Fibroblast of skin of abdomen (primary cell): ENCODE data around the gene PCBD1.
A peak's percentile ranks its signal among the peaks of the same experiment; 100 is the strongest.
"Not testable (repeated sequence)": the region's sequence is repeated elsewhere in the genome, so short reads cannot be mapped to it uniquely, and the experiment has no call there.

ENCODE experiments used
- DNase-seq: peaks from one replicate; pipeline ENCODE4 v3.0.0-alpha.2; 2013

Gene PCBD1

DNA sequence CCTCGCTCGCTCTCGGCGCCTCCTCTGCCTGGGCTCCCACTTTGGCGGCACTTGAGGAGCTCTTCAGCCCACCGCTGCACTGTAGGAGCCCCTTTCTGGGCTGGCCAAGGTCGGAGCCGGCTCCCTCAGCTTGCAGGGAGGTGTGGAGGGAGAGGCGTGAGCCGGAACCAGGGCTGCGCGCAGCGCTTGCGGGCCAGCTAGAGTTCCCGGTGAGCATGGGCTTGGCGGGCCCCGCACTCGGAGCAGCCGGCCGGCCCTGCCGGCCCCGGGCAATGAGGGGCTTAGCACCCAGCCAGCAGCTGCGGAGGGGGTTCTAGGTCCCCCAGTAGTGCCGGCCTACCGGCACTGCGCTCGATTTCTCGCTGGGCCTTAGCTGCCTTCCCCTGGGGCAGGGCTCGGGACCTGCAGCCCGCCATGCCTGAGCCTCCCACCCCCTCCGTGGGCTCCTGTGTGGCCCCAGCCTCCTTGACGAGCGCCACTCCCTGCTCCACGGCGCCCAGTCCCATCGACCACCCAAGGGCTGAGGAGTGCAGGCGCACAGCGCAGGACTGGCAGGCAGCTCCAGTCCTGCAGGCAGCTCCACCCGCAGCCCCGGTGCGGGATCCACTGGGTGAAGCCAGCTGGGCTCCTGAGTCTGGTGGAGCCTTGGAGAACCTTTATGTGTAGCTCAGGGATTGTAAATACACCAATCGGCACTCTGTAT is 26.7 kb downstream of the PCBD1 start:
- DNase-seq: not testable (repeated sequence)

DNA sequence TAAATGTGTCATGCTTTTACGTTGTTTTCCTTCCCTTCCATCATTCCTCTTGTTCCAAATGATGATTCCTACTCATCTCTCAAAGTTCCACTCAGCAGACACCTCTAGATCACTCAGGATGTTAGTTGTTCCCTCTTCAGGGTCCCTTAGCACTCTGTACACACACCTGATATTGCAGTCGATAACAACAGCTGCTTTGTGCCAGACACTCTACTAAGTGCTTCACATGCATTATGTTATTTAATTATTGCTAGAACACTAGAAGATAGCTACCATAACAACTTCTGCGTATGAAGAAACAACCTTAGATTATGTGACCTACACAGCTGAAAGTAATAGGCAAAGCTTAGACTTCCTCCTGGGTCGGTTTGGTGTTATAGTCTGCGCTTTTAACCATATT is 29.6 kb downstream of the PCBD1 start:
- no peak for DNase-seq

DNA sequence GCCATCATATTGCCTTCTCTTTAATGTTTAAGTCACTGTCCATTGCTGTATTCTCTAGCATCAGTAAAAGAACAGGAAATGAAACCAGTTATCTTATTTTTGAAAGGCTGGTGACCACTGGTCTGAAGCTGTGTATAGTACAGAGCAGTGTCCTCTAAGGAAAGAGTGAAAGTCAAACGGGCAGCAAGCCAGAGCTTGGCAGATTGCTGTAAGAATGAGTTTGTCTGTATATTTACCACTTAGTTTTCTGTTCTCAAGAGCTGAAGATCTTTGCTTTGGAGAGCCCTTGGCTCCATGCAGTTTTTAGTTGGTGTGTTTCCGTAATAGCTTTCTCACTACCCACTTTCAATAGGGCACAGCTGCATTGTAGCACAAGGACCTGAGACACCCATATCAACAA is 31.9 kb downstream of the PCBD1 start:
- DNase-seq: no peak

DNA sequence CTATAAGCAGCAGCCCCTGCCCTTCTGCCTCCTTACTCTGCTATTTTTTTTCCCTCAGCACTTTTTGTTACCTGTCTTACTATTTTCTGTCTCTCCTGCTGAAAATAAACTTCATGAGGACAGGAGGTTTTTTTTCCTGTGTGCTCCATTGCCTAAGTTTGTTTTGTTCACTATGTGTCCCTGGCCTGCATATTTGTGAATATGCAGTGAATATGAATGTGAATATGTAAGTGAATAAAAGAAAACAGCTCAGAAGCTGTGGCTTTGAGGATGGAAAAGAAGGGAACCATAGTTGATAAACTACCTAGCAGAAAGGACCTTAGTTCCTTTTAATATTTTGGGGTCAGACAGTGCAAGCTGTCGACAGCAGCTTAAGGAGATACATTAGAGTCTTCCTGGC is 34.9 kb downstream of the PCBD1 start:
- DNase-seq: no peak

DNA sequence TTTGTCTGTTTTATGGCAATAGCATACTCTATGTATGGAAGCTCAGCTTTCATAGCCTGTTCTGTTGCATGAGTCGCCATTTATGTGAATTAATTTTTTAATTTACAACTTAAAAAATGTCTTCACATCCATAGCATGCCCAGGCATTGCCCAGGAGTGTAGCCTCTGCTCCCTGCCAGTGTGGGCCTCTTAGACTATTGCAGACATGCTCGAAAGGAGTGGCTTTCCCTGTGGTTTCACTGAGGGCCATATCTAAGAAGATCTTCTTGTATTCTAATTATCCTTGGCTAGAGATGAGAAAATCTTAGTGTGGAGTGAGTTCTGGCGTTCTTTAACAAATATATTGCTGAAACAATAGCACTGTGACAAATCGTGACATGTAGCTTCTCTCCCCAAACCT is 35.3 kb downstream of the PCBD1 start:
- no peak for DNase-seq

DNA sequence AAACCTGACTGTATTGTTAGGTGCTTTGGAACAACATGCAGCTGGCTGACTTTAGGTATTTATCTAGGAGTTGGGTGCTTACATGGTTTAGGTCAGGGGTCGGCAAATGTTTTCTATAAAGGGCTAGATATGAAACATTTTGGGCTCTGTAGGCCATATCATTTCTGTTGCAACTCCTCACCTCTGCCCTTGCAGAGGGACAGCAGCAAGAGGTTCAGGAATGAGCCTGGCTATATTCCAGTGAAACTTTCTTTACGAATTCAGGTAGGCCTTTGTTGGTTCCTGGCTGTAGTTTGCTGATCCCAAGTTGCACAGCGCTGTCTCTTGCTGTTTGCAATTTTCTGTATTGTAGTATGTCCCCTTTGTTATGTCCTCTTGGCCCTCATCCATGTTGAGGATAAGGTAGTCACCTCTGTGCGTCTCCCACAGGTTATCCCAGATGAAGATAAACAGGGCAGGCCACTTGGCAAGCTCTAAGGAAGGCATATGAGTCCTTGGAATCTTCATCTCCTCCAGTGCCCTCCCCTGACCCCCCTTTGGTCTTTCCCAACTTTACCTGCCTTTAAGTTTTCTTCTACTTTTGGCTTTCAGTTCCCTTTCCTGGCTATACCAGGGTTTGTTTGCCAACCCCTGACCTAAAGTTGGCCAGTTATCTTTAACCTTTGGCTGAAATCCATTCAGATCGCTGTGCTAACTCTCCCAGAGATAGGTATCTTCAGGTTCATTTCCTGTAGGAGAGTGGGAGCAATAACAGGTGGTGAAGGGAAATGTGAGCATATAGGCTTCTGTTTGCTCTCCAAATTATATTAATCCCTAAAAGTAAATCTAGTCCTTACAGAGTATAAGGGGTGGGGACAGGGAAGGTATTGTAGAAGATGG is 36.5 kb downstream of the PCBD1 start:
- DNase-seq: no peak

DNA sequence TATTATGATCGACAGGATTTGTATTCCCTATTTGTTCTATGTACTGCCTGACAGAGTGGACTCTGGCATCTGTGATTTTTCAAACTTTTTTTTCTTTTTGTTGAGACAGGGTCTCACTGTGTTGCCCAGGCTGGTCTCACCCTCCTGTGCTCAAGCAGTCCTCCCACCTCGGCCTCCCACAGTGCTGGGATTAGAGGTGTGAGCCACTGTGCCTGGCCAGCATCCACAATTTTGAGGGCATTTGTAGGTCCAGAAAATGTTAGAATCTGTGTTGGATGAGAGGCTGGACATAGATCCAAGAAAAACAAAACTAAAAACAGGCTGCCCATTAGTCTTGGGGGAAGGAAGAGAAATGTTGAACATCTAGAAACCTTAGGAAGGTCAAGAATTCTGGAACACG is 38.3 kb downstream of the PCBD1 start:
- DNase-seq: peak; percentile 37

DNA sequence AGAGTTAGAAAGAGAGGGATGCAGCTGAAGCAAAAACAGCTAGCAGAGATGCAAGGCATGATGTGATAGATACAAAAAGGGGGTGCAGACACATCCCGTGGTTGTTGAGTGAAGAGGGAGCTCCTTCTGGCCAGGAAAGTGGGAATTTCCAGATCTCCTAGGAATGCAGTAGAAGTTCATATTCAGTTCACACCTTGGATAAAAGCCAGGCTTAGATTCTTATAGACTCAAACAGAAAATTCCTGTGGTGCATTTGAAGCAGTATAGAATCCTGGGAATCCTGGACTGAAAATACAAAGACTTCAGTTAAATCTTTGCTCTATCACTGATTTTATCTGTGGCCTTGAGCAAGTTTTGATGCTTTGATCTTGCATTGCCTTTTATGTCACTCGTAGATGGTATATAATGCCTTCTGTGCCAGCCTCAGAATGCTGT is 38.8 kb downstream of the PCBD1 start:
- DNase-seq: peak; percentile 96

DNA sequence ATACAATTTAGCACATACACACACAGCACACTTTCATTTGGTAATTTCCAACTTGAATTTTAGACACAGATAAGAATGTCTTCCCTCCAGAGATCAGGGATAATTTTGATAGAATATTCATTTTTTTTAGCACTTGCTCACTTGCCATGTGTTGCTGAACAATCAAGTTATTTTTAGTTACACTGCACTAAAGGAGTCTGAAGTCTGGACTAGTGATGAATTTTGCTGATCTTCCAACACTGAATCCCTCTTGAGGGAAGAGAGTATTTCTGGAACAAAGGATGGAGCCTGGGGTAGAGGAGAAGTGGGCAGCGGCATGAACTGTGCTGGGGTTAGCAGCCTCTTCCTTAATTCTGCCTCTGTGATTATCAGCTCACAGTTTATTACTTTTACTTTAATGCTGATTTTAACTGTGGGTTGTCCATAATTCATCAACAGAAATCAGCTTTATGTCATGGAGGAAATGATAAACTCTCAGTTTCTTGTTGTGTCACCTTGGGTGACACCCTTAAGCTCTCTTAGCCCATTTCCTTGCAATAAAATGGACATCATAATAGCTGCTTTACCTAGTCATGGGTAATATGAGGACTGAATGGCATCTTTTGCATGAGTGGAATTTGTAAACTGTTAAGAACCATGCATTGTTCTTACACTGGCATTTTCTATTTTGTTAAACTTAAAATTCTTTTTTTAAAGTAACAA is 40.6 kb downstream of the PCBD1 start:
- no peak for DNase-seq

DNA sequence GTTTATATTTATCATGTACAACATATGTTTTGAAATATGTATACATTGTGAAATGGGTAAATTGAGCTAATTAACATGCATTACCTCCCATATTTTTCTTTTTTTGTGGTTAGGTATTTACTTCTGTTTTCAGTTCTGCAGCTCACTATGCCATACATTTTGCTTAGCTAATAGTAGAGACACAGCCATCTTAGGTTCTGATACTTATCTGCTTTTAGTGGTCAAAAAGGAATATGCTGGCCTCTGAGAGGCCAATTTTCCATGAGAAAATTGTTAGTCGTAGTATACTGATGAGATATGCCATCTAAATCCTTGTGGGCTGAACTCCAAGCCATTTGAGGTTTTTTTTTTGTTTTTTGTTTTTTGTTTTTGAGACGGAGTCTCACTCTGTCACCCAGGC is 41.6 kb downstream of the PCBD1 start:
- DNase-seq: no peak

DNA sequence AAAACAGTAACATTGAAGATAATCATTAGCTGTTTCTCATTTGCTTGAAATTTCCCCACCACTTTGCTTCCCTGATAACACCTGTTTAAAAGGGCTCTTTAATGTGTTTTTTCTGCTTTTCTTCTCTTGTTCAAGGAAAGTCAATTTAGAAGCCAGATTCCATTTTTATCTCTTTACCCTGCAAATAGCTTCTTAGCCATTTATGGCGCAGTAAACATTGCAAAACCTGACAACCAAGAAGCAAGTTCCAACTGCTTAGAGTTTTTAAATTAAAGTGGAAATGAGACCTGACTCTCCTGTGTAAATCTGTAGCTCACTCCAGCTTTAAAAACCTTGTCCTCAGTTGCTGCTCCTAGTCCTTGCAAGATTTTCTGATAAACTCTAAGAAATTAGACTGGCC is 42.5 kb downstream of the PCBD1 start:
- no peak for DNase-seq

DNA sequence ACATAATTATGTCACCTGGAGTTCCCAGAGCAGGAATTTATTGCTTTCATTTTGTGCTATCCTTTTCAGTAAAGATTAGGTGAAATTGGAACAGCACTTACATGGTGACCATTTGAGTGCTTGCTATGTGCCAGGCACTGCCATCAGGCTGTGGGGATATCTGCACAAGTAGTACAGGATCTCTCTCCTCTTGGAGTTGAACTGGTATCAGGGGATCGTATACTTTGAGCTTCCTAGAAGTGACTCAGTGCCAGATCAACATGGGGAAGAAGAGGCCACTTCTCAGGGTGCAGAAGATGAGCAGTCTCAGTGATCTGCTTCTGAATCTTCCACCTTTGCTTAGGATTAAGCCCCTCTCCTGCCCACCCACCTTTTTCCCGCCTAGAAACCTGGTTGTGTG is 43.1 kb downstream of the PCBD1 start:
- DNase-seq: no peak

DNA sequence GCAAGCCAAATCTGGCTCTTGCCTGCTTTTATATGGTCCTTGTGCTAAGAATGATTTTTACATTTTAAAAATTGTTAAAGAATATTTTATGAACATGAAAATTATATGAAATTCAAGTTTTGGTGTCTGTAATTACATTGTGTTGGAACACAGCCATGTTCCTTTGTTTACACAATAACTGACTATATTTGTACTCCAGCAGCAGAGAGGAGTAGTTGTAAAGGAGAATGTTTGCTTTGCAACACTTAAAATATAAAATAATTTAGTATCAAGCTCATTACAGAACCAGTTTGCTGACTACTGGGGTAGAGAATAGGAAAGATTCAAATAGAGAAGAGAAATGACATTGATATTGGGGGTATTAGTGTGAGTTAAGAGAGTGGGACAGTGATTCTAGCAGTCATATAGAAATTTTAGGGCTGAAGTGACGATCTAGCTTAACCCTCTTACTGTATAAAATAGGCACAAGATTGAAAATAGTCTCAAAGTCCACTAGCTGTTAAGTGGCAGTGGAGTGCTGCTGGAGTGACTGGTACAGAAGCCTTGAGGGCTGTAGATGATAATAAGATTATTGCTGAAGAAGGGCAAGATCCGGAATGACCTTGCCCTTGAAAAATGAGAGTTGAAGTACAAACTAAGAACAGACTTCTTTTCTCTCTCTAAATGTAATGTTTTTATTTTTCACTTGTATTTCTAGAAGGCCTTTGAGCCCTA is 44.4 kb downstream of the PCBD1 start:
- no peak for DNase-seq

DNA sequence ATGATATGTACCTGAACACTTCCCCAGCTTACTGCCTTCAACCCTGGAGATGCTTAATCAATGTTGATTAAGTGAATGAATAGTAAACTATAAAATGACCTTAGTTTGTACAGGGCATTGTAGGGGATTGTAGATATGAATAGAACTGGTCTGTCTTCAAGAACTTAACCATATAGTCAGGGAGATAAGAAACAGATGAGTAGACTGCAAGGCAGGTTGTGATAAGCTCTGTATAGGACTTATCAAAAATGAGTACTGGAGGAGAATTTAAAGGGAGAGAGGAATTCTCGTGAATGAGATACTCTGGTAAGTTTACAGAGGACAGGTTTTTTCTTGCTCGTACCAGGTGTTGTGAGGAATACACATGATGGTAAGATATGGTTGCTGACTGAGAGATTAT is 45.0 kb downstream of the PCBD1 start:
- no peak for DNase-seq

DNA sequence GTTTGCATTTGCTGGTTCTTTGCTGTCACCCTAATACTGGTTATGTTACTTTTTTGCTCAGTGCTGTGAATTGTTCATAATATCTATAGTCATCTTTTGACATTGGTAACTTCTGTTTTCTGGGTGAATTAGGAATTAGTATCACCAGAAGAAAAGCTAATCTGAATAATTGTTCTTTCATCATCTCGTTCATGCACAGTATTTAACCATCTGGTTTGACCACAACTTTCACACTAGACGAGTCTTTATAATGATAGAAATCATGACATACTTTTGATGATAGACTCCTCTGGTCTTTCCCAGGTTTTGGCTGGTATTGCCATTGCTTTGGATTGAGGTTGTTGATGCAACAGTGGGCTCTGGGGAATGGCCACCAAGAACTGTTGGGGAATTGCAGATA is 47.5 kb downstream of the PCBD1 start:
- DNase-seq: no peak

DNA sequence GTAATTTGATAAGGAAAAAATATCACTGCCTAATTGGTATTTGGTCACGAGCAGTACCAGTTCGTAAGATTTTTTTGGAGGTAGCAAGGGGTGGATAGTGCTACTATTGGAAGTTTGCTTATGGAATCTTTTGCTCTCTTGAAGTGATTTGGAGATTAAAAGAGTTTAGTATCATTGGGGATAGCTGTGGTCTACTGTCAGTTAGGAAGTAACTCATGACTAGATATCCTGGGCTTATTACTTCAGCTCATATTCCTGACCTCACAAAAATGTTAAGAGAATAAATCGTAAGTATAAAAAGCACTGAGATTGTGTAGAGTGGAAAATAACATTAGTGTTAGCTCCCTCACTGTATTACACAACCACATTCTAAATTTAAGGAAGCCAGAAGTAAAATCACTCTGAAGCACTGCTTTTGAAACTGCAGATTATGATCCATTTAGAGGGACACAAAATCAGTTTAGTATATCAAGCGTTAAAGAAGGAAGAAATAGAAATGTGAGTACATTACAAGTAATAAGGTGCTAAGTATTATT is 50.0 kb downstream of the PCBD1 start:
- no peak for DNase-seq

DNA sequence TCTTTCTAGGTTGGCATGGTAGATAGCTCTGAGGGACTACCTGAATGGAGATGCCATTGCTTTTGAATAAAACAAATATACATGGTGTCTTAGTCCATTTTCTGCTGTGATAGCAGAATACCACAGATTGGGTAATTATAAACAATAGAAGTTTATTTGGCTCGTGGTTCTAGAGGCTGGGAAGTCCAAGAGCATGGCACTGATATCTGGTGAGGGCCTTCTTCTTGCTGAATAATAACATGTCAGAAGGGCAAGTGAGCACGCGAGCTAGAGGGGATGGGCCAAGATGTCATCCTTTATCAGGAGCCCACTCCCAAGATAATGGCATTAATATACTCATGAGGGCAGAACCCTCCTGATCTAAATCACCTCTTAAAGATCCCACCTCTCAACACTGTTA is 50.7 kb downstream of the PCBD1 start:
- no peak for DNase-seq

DNA sequence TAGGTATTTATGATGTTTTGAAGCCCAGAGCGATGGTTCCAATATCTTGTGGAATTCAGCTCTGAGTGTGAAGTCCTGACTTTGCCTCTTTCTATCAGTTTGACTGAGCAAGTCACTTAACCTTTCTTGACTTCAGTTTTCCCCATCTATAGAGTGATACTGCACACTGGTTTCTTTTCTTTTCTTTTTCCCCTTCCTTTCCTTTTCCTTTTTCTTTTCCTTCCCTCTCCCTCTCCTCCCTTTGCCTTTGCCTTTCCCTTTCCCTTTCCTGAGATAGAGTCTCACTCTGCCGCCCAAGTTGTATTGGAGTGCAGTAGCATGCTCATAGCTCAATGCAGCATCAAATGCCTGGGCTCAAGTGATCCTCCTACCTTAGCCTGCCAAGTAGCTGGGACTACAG is 52.0 kb downstream of the PCBD1 start:
- no peak for DNase-seq

DNA sequence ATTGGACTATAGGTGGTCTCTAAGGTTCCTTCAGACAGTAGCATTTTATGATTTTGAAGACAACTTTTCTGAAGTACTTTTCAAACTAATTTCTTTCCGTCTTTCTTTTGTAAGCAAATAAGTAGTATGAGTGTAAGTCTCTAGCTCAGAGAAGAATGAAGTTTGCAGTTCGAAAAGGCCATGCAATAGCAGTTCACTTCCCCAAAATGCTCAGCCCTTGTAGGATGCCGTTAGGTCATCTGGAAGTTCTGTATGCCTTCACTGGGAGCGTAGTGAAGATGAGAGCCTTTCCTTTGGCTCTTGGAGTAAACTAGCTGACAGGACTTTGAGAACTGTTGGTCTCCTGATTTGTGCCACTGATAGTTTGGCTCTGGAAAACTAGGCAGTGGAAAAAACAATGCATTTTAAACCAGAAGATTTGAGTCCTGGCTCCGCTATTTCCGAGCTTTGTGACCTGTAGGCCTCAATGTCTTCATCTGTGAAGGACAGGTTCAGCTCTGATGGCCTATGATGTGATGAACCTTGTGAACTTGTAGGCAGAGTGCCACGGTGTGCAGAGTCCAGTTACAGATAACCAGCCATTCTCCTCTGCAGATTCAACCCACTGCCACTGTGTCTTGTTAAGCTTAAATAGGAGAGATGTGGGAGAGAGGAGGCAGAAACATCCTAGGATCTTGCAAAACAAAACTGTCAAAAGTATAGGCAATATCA is 53.8 kb downstream of the PCBD1 start:
- no peak for DNase-seq

DNA sequence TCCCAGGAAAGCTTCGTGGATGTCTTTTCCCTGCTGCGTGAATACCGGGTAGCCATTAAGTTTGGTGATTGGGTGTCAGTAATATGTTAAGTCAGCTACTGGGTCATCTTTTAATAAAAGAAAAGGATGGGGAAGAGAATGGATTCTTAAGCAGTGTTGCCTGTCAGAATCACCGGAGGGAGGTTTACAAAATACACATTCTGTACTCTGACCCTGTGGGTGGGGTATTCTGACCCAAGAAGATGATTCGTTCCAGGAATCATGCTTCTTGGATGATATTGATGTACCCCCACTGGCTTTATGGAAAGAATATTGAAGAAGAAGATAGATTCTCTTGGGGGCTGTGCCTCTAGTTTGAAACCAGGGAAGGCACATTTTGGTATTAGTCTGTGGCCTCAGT is 54.3 kb downstream of the PCBD1 start:
- DNase-seq: no peak

DNA sequence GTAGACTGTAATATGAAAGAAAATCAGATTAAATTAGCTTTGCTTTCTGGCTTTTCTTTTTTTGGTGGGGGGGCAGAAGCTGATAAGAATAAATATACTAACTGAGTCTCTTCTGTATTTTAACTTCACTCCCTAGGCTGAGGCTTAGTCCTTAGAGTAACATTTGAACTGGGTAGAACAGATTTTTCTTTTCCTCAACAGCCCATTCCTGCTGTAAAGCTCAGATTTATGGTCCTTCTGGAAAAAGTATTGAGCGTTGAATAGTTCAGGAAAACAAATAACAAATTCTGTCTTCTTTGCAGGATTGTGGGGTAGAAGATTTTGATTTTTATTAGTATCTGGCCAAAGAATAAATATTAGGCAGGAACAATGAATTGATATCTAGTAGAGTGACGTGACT is 54.8 kb downstream of the PCBD1 start:
- DNase-seq: no peak
